ENCODE results near the gene SNRPA. TPM values are rescaled to one million over a fixed set of nuclear protein-coding genes. Genes with fewer than 3 reads are reported as not detected.
A peak's percentile ranks its signal among the peaks of the same experiment; 100 is the strongest.

Gene SNRPA
- total and polyA plus RNA-seq, 2 of the 4 experiments (the other 2 are of a cell fraction) = 30.3 to 81.3 TPM

DNA sequence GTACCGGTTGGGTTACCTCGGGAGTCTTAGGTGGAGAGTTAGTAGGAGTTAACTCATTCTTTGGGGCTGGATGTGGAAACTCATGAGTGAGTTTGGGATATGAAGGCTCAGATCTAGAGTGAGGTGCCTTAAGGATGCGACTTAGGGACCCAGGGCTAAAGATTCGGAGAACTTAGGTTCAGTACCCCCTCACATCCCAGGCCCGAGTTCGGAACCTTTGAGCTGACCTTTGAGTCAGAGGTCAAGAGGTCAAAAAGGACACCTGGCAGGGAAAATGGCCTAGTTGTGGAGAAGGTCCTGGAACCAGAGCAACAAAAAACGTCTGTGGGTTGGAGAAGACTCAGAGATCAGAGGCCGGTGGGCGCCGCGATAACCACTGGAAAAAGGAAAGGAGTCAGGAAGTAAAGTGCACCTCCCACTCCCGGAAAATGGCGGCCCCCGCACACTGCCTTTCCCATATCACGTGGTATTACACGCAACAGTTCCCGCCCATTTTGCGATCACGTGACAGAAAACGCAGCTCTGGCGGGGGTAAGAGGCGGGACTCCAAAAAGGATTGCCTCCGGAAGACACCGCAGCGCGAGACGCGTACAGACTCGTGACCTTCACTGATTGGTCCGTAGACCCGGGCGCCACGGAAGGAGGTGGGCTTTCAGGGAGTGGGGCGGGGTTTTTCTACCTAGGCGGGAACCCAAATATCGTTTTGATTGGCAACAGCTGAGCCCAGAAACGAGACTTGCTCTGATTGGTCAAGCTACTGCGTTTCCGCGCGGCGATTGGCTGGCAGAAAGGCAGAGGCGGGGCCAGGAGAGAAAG, 737 bp upstream of the SNRPA start, which contains the start of gene ACTMAP (continued):
- TF ChIP-seq, protein P1, sequence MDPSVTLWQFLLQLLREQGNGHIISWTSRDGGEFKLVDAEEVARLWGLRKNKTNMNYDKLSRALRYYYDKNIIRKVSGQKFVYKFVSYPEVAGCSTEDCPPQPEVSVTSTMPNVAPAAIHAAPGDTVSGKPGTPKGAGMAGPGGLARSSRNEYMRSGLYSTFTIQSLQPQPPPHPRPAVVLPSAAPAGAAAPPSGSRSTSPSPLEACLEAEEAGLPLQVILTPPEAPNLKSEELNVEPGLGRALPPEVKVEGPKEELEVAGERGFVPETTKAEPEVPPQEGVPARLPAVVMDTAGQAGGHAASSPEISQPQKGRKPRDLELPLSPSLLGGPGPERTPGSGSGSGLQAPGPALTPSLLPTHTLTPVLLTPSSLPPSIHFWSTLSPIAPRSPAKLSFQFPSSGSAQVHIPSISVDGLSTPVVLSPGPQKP (IDR thresholded peaks at IDR 0.05; ENCODE audit: borderline replicate concordance, low read depth, low read length) = no peak

DNA sequence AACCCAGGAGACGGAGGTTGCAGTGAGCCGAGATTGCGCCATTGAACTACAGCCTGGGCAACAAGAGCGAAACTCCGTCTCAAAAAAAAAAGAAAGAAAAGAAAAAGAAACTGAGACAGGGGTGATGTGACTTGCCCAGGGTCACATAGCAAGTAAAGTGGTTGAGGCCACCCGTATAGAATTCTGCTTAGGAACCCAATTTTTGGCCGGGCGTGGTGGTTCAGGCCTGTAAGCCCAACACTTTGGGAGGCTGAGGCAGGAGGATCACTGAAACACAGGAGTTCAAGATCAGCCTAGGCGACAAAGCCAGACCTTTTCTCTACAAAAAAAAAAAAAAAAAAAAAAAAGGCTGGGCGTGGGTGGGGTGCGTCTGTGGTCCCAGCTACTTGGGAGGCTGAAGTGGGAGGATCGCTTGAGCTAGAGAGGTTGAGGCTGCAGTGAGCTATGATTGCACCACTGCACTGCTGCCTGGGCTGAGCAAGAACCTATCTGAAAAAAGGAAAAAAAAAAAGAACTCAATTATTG, 1.3 kb downstream of the SNRPA start:
- intact Hi-C loops (cut with micrococcal nuclease) = loop anchor here (5.0 kb wide), 1 partner anchor 45 kb away; the partner anchor contains the start of gene EGLN2
- CTCF ChIA-PET = interaction anchor here (0.7 kb wide), 1 partner anchor 19 kb away, joined by 3 read pairs; no protein-coding TSS in a partner anchor
- 68% methylated on average over 5 of the region's 12 CpGs; no CpG with 5 or more reads in 1 of the 2 experiments for WGBS, 2 experiments (ENCODE audit: extremely low coverage in 2 of 2, insufficient read length in 1 of 2)
- TF ChIP-seq RCOR1 (IDR thresholded peaks at IDR 0.05; ENCODE audit: insufficient replicate concordance, low read length) (no peak), BHLHE40 (IDR thresholded peaks at IDR 0.05; ENCODE audit: low read depth, low read length) (no peak), NFE2L2 (IDR thresholded peaks at IDR 0.05; ENCODE audit: low read depth, low read length) (no peak), POLR2A (IDR thresholded peaks at IDR 0.05; ENCODE audit: low read depth, low read length) (no peak), RAD21 (IDR thresholded peaks at IDR 0.05; ENCODE audit: low read length) (no peak), MXI1 (IDR thresholded peaks at IDR 0.05; ENCODE audit: borderline replicate concordance, low read depth, low read length) (no peak), CHD1 (IDR thresholded peaks at IDR 0.05; ENCODE audit: low read depth, low read length) (no peak), MAZ (IDR thresholded peaks at IDR 0.05; ENCODE audit: borderline replicate concordance, low read depth, low read length) (no peak), RFX5 (IDR thresholded peaks at IDR 0.05; ENCODE audit: low read depth, low read length) (no peak)
- TF ChIP-seq, protein P1 (IDR thresholded peaks at IDR 0.05; ENCODE audit: borderline replicate concordance, low read depth, low read length) = no peak
- TF ChIP-seq, protein P2, sequence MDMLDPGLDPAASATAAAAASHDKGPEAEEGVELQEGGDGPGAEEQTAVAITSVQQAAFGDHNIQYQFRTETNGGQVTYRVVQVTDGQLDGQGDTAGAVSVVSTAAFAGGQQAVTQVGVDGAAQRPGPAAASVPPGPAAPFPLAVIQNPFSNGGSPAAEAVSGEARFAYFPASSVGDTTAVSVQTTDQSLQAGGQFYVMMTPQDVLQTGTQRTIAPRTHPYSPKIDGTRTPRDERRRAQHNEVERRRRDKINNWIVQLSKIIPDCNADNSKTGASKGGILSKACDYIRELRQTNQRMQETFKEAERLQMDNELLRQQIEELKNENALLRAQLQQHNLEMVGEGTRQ (IDR thresholded peaks at IDR 0.05; ENCODE audit: low read depth, low read length) = no peak

More for the DNA sequence above, 1.3 kb downstream of the SNRPA start:
- Histone ChIP-seq H2BK15ac (ENCODE audit: low read depth, low read length) (no peak overlapping the region), H3K4me2 (ENCODE audit: low read depth, low read length) (peak overlapping the region; percentile 99), H4K8ac (ENCODE audit: low read depth in 2 of 2, low read length in 2 of 2) (peak overlapping the region in 1 of 2 experiments; percentile 43; a peak in 1 of 4 replicates), H3K9me3 (ENCODE audit: control insufficient read depth, insufficient read depth, low read length) (no peaks in the 10 kb centered on the region), H3K79me1 (ENCODE audit: low read depth in 1 of 2, low read length in 2 of 2) (peaks cover 29 to 56% of the 10 kb centered on the region in 2 experiments), H2BK5ac (ENCODE audit: low read depth, low read length, poor library complexity, severe bottlenecking) (no peak overlapping the region), H2AK5ac (ENCODE audit: low read depth, low read length) (peak overlapping the region; percentile 60), H4K5ac (ENCODE audit: low read depth, low read length) (no peak overlapping the region), H3K14ac (replicated peaks; ENCODE audit: low read depth, low read length) (no peak overlapping the region), H3K9ac (ENCODE audit: low read depth, low read length) (no peak overlapping the region), H2BK120ac (ENCODE audit: low read depth, low read length) (no peak overlapping the region), H3K18ac (ENCODE audit: low read depth, low read length) (no peak overlapping the region), H3K56ac (ENCODE audit: extremely low read depth, insufficient read depth, low read length) (no peak overlapping the region), H3K9me1 (ENCODE audit: insufficient read depth, low read length) (peaks cover 15% of the 10 kb centered on the region; the same call in 1 of the 2 replicates), H3K4me1 (ENCODE audit: control insufficient read depth, insufficient read depth, low read length) (peaks cover 9% of the 10 kb centered on the region), H3K36me3 (ENCODE audit: control insufficient read depth, insufficient read depth, low read length) (peaks cover 20% of the 10 kb centered on the region), H2AK9ac (replicated peaks; ENCODE audit: low read depth, low read length, poor library complexity) (peak overlapping the region; percentile 22), H2BK20ac (ENCODE audit: low read depth, low read length) (no peak overlapping the region), H2AFZ (replicated peaks; ENCODE audit: low read length, poor library complexity) (no peak overlapping the region), H4K91ac (ENCODE audit: insufficient read depth, low read depth, low read length) (no peak overlapping the region), H3K23ac (ENCODE audit: low read depth, low read length) (0 out of 2 replicates have a peak overlapping the region, but pooled peaks have one; percentile 28), H3K4ac (ENCODE audit: low read depth, low read length) (no peak overlapping the region), H3K27me3 (ENCODE audit: control insufficient read depth, insufficient read depth, low read length) (no peaks in the 10 kb centered on the region), H4K20me1 (ENCODE audit: insufficient read depth, low read length) (peaks cover 33% of the 10 kb centered on the region), H3K27ac (ENCODE audit: insufficient read depth, low read length) (no peak overlapping the region; the same call in 1 of the 2 replicates), H3K4me3 (ENCODE audit: insufficient read depth, low read depth, low read length) (no peak overlapping the region; the same call in 1 of the 2 replicates)
- POLR2A ChIA-PET (ENCODE audit: unreplicated experiment) = interaction anchor here (0.6 kb wide), 1 partner anchor 30 kb away, joined by 3 read pairs; no protein-coding TSS in a partner anchor
- DNase-seq = no peak
- dilution Hi-C loops (cut with HindIII; ENCODE audit: low sequenced_read_pairs, unreplicated experiment) = no loop called here
- in situ Hi-C loops (cut with MboI; ENCODE audit: low sequenced_read_pairs) = no loop called here
- no TSS peak for BruUV-seq (replicated peaks)
- no peak for ATAC-seq (ENCODE audit: low read depth)
